HEK293 (cell line): Measurements from ENCODE around the gene CDT1.
A peak's percentile ranks its signal among the peaks of the same experiment; 100 is the strongest.

ENCODE experiments used
- CTCF ChIA-PET: fragments of 350-600 bp; formaldehyde crosslinking; extraction: SDS; loops from one replicate; lab custom pipeline; 2021; ENCODE audit warnings: antibody characterized with exemption; lab: Yijun Ruan, JAX
- POLR2A ChIA-PET: fragments of 300-600 bp; formaldehyde crosslinking; extraction: SDS; loops from one replicate; lab custom pipeline; 2020; ENCODE audit warnings: antibody characterized with exemption, inconsistent platforms; lab: Yijun Ruan, JAX
- H3K27ac ChIP-seq: fragments of 200-500 bp; sonication (Bioruptor generic); 2 replicates; pipeline ENCODE4 v1.5.1; 2014; ENCODE audit warnings: low read depth, low read length, control low read depth, inconsistent platforms; ENCODE audit errors: extremely low read depth
- H3K36me3 ChIP-seq, 2 experiments: fragments of 200-500 bp in 1 of 2; sonication (Bioruptor generic) in 1 of 2; 1 replicate in 1 of 2; 2 replicates in 1 of 2; pipeline ENCODE4 v1.5.1; 2014 to 2017; ENCODE audit warnings: inconsistent platforms in 2 of 2, low read length in 2 of 2; ENCODE audit not compliant: control insufficient read depth in 2 of 2, insufficient read depth in 1 of 2
- H3K4me1 ChIP-seq: fragments of 200-500 bp; sonication (Bioruptor generic); 2 replicates; pipeline ENCODE4 v1.5.1; 2014; ENCODE audit warnings: mild to moderate bottlenecking, low read length, inconsistent platforms; ENCODE audit not compliant: control insufficient read depth, insufficient read depth
- H3K4me3 ChIP-seq: 2 replicates; pipeline ENCODE4 v1.5.1; 2011; ENCODE audit warnings: low read depth, mild to moderate bottlenecking, control low read depth, low read length, moderate library complexity
- H3K9me3 ChIP-seq: fragments of 200-500 bp; sonication (Bioruptor generic); 2 replicates; pipeline ENCODE4 v1.5.1; 2014; ENCODE audit warnings: low read depth, low read length, inconsistent platforms; ENCODE audit not compliant: control insufficient read depth, insufficient read depth
- BCL6B ChIP-seq: fragments of 450-650 bp; formaldehyde crosslinking; IDR thresholded peaks from 2 replicates; pipeline ENCODE4 v1.5.1; 2017; ENCODE audit warnings: missing biosample characterization, missing genetic modification characterization
- HOXC10 ChIP-seq: sonication (generic); formaldehyde crosslinking; IDR thresholded peaks from 2 replicates; pipeline ENCODE4 v1.8.1; 2023; ENCODE audit warnings: mild to moderate bottlenecking, missing genetic modification reagents
- IKZF3 ChIP-seq: fragments of 450-650 bp; IDR thresholded peaks from 2 replicates; pipeline ENCODE4 v1.5.0; 2018; ENCODE audit warnings: missing biosample characterization, mild to moderate bottlenecking, missing genetic modification characterization, moderate library complexity
- KLF1 ChIP-seq: fragments of 450-650 bp; formaldehyde crosslinking; IDR thresholded peaks from 2 replicates; pipeline ENCODE4 v1.5.1; 2016; ENCODE audit warnings: missing biosample characterization, missing genetic modification characterization
- KLF9 ChIP-seq: fragments of 450-650 bp; formaldehyde crosslinking; IDR thresholded peaks from 2 replicates; pipeline ENCODE4 v1.5.1; 2016; ENCODE audit warnings: missing biosample characterization, missing genetic modification characterization, low read depth
- OVOL3 ChIP-seq: fragments of 450-650 bp; formaldehyde crosslinking; IDR thresholded peaks from 2 replicates; pipeline ENCODE4 v1.5.1; 2016; ENCODE audit warnings: missing biosample characterization, missing genetic modification characterization
- TRIM28 ChIP-seq: IDR thresholded peaks from 2 replicates; pipeline ENCODE4 v1.6.1; 2011; ENCODE audit warnings: low read length, control low read depth, borderline replicate concordance
- ZNF140 ChIP-seq: fragments of 450-650 bp; formaldehyde crosslinking; IDR thresholded peaks from 2 replicates; pipeline ENCODE4 v1.5.1; 2016; ENCODE audit warnings: missing biosample characterization, missing genetic modification characterization
- ZNF214 ChIP-seq: fragments of 450-650 bp; formaldehyde crosslinking; IDR thresholded peaks from 2 replicates; pipeline ENCODE4 v1.5.1; 2017; ENCODE audit warnings: missing biosample characterization, mild to moderate bottlenecking, missing genetic modification characterization, borderline replicate concordance
- ZNF266 ChIP-seq: fragments of 450-650 bp; formaldehyde crosslinking; IDR thresholded peaks from 2 replicates; pipeline ENCODE4 v1.5.1; 2016; ENCODE audit warnings: missing biosample characterization, missing genetic modification characterization, low read depth
- ZNF501 ChIP-seq: fragments of 450-650 bp; formaldehyde crosslinking; IDR thresholded peaks from 2 replicates; pipeline ENCODE4 v1.5.1; 2016; ENCODE audit warnings: missing biosample characterization, missing genetic modification characterization
- ZNF549 ChIP-seq: fragments of 450-650 bp; IDR thresholded peaks from 2 replicates; pipeline ENCODE4 v1.5.1; 2018; ENCODE audit warnings: missing biosample characterization, missing genetic modification characterization, mild to moderate bottlenecking, inconsistent platforms, moderate library complexity
- ZNF558 ChIP-seq: fragments of 450-650 bp; formaldehyde crosslinking; IDR thresholded peaks from 2 replicates; pipeline ENCODE4 v1.5.1; 2016; ENCODE audit warnings: missing biosample characterization, missing genetic modification characterization
- ZNF596 ChIP-seq: fragments of 450-650 bp; IDR thresholded peaks from 2 replicates; pipeline ENCODE4 v1.5.0; 2018; ENCODE audit warnings: missing biosample characterization, mild to moderate bottlenecking, missing genetic modification characterization, moderate library complexity
- ZNF629 ChIP-seq: fragments of 450-650 bp; formaldehyde crosslinking; IDR thresholded peaks from 2 replicates; pipeline ENCODE4 v1.5.1; 2017; ENCODE audit warnings: missing biosample characterization, missing genetic modification characterization
- ZNF776 ChIP-seq: fragments of 450-650 bp; formaldehyde crosslinking; IDR thresholded peaks from 2 replicates; pipeline ENCODE4 v1.5.0; 2017; ENCODE audit warnings: missing biosample characterization, missing genetic modification characterization, borderline replicate concordance
- ZNF843 ChIP-seq: fragments of 450-650 bp; formaldehyde crosslinking; IDR thresholded peaks from 2 replicates; pipeline ENCODE4 v1.5.1; 2016; ENCODE audit warnings: missing biosample characterization, missing genetic modification characterization
- TF ChIP-seq, protein P1 (sequence below): sonication (generic); formaldehyde crosslinking; IDR thresholded peaks from 2 replicates; pipeline ENCODE4 v1.8.1; 2022; ENCODE audit warnings: mild to moderate bottlenecking, moderate library complexity, missing genetic modification reagents
- TF ChIP-seq, protein P2 (sequence below): fragments of 450-650 bp; formaldehyde crosslinking; IDR thresholded peaks from 2 replicates; pipeline ENCODE4 v1.5.1; 2017; ENCODE audit warnings: missing biosample characterization, missing genetic modification characterization
- TF ChIP-seq, protein P3 (sequence below): fragments of 450-650 bp; formaldehyde crosslinking; IDR thresholded peaks from 2 replicates; pipeline ENCODE4 v1.5.1; 2017; ENCODE audit warnings: missing biosample characterization, mild to moderate bottlenecking, missing genetic modification characterization, moderate library complexity

CDT1 gene

GRCh38 chr16:88853325-88853941, 49.8 kb downstream of the CDT1 start:
- ChIA-PET POLR2A (interaction anchor here (0.7 kb wide), 1 partner anchor 11 kb away, joined by 16 read pairs; no protein-coding TSS in a partner anchor), CTCF (no interaction called here)
- H3K4me3 ChIP-seq = no peak overlapping the region
- H3K27ac ChIP-seq = no peak overlapping the region
- no peaks in the 10 kb centered on the region for H3K9me3 ChIP-seq
- TF ChIP-seq, protein P1, sequence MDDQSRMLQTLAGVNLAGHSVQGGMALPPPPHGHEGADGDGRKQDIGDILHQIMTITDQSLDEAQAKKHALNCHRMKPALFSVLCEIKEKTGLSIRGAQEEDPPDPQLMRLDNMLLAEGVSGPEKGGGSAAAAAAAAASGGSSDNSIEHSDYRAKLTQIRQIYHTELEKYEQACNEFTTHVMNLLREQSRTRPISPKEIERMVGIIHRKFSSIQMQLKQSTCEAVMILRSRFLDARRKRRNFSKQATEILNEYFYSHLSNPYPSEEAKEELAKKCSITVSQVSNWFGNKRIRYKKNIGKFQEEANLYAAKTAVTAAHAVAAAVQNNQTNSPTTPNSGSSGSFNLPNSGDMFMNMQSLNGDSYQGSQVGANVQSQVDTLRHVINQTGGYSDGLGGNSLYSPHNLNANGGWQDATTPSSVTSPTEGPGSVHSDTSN = no peak
- TF ChIP-seq TRIM28 = no peak
- TF ChIP-seq OVOL3 = no peak
- no peak for TF ChIP-seq HOXC10 (CRISPR knock-in tag)
- no peak for TF ChIP-seq ZNF214 (tag by site-specific recombination)
- TF ChIP-seq ZNF629 (tag by site-specific recombination) = no peak
- TF ChIP-seq ZNF776 (tag by site-specific recombination) = no peak
- TF ChIP-seq, protein P2, sequence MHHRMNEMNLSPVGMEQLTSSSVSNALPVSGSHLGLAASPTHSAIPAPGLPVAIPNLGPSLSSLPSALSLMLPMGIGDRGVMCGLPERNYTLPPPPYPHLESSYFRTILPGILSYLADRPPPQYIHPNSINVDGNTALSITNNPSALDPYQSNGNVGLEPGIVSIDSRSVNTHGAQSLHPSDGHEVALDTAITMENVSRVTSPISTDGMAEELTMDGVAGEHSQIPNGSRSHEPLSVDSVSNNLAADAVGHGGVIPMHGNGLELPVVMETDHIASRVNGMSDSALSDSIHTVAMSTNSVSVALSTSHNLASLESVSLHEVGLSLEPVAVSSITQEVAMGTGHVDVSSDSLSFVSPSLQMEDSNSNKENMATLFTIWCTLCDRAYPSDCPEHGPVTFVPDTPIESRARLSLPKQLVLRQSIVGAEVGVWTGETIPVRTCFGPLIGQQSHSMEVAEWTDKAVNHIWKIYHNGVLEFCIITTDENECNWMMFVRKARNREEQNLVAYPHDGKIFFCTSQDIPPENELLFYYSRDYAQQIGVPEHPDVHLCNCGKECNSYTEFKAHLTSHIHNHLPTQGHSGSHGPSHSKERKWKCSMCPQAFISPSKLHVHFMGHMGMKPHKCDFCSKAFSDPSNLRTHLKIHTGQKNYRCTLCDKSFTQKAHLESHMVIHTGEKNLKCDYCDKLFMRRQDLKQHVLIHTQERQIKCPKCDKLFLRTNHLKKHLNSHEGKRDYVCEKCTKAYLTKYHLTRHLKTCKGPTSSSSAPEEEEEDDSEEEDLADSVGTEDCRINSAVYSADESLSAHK (tag by site-specific recombination) = no peak
- TF ChIP-seq ZNF596 (tag by site-specific recombination) = no peak
- TF ChIP-seq ZNF843 (tag by site-specific recombination) = no peak
- no peak for TF ChIP-seq ZNF558 (tag by site-specific recombination)
- no peak for TF ChIP-seq ZNF140 (tag by site-specific recombination)
- TF ChIP-seq, protein P3, sequence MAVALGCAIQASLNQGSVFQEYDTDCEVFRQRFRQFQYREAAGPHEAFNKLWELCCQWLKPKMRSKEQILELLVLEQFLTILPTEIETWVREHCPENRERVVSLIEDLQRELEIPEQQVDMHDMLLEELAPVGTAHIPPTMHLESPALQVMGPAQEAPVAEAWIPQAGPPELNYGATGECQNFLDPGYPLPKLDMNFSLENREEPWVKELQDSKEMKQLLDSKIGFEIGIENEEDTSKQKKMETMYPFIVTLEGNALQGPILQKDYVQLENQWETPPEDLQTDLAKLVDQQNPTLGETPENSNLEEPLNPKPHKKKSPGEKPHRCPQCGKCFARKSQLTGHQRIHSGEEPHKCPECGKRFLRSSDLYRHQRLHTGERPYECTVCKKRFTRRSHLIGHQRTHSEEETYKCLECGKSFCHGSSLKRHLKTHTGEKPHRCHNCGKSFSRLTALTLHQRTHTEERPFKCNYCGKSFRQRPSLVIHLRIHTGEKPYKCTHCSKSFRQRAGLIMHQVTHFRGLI = no peak
- no peak for TF ChIP-seq BCL6B (tag by site-specific recombination)
- no peak for TF ChIP-seq ZNF501 (tag by site-specific recombination)
- no peak for TF ChIP-seq ZNF266 (tag by site-specific recombination)
- H3K36me3 ChIP-seq = peaks cover 0 to 5% of the 10 kb centered on the region in 2 experiments; a peak in 1 of 3 replicates
- no peaks in the 10 kb centered on the region for H3K4me1 ChIP-seq

GRCh38 chr16:88854306-88855111, 50.9 kb downstream of the CDT1 start:
- TF ChIP-seq ZNF629 (tag by site-specific recombination) (no peak), ZNF549 (tag by site-specific recombination) (no peak), KLF9 (0 out of 2 replicates have a peak, but pooled peaks have one; percentile 15), KLF1 (tag by site-specific recombination) (peak; percentile 45; the same call in 1 of the 2 replicates), IKZF3 (tag by site-specific recombination) (no peak)
- ChIA-PET CTCF (interaction anchor here (0.6 kb wide), 1 partner anchor 111 kb away, joined by 3 read pairs; no protein-coding TSS in a partner anchor), POLR2A (no interaction called here)
- no peak overlapping the region for H3K4me3 ChIP-seq
- H3K36me3 ChIP-seq = peaks cover 0 to 16% of the 10 kb centered on the region in 2 experiments; a peak in 1 of 3 replicates
- no peak overlapping the region for H3K27ac ChIP-seq
- H3K4me1 ChIP-seq = no peaks in the 10 kb centered on the region
- no peaks in the 10 kb centered on the region for H3K9me3 ChIP-seq
